Pons (tissue), 1 donor: ENCODE results near the gene TCL1B.
"Not testable (repeated sequence)": the region's sequence is repeated elsewhere in the genome, so short reads cannot be mapped to it uniquely, and the experiment has no call there.

ENCODE experiments used
- DNase-seq: peaks from one replicate; pipeline ENCODE4 v3.0.0-alpha.2; 2016; ENCODE audit warnings: low spot score

The TCL1B gene

DNA sequence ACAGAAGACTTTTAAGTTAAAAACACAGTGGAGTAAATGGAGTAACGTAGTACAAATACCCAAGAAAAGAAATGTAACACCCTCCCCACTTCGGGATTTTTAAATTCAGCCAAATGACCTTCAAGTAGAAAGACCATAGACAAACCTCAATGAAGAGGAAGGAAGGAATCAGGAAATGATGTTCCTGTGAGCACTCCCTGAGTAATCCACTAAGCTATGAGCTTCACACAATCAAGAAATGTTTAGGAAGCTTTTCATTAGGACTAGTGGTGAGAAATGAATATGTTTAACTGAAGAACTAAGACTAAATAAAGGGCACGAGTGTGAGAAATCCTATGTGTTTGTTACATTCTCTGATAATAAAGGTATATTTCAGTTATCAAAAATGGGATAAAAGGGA, 17.6 kb downstream of the TCL1B start:
- no peak for DNase-seq

DNA sequence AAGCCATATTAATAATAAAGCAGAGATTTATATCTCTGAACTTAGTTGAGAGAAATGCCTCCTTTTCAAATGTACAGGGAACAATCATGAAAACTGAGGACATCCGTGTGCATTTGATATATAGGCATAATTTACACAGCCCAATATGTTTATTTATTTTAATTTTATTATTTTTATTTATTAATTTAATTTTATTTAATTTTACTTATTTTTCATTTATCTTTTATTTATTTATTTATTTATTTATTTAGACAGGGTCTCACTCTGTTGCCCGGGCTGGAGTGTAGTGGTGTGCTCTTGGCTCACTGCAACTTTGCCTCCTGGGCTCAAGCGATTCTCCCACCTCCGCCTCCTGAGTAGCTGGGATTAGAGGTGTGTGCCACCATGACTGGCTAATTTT, 19.3 kb downstream of the TCL1B start:
- no peak for DNase-seq

DNA sequence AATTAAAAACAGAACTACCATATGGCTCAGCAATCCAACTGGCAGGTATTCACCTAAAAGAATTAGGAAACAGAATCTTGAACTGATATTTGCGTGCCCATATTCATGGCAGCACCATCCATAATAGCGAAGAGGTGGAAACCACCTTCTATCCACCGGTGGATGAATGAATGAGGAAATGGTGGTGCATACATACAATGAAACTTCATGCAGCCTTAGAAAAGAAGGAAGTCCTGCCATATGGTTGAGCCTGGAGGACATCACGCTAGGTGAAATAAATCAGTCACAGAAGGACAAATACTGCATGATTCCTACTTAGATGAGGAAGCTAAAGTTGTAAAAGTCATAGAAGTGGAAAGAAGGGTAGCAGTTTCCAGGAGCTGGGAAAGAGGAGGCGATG, 21.1 kb downstream of the TCL1B start:
- DNase-seq, result peak; percentile 1

DNA sequence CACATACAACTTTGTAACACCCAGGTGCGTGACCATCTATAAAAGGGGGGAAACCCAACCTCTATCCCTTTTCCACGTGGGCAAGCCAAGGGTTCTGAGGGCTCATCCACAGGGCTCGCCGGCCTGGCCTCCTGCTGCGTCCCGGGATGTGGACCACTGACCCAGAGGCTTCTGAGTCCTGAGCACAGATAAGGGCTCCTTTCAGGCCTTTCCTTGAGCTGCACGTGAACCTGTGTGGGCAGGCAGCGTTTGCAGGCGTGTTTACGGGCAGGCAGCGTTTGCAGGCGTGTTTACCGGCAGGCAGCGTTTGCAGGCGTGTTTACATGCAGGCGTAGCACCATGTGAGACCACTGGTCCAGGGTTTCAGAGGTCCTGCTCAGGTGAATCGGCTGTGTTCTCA, 23.9 kb downstream of the TCL1B start:
- DNase-seq, result no peak

DNA sequence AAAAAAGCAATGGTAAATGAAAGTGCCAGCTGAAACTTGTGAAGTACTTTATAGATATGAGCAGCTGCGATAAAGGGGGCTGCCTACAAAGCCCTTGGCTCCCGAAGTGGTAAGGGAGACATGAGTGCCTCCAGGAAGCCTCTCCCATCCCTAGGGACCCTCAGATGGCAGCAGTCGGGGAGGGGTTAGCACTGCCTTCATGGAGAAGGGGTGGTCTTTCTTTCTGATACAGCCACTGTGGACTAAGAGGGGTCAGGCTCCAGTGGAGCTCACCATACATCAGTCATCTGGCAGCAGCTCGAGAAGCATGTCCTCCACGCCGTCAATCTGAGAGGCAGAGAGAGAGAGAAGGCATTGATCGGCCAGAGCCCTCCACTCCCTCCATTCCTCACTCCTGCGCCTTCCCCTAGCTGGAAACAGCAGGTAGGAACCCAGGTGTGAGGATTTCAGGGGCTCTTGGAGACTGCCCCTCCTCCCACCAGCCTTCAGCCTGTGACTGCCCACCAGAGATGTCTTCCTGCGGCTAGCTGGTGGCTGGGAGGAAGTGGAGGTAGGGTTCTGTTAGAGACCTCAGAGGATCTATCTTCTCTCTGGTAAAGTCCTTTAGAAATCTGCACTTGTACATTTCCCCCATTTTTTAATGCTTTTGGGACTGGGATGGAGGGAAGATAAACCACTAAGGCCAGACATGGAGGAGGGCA, 25.4 kb downstream of the TCL1B start:
- no peak for DNase-seq

DNA sequence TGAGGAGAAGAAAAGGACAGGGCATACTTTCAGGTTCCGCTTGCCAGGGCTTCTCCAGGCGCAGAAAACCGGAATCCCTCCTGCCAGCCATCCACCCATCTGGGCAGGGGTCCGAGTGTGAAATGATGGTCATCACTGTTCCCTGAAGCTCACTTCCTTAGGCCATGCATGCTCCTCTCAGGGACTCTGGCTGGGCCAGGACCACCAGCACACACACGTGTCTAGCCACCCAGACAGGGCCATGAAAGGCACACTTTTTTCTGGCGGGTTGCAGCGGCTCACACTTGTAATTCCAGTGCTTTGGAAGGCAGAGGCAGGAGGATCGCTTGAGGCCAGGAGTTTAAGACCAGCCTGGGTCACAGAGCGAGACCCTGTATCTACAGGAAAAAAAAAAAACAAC, 26.2 kb downstream of the TCL1B start:
- DNase-seq, result no peak

- no peak for DNase-seq
Observed at GRCh38 chr14:95713596-95714371, 27.6 kb downstream of the TCL1B start, which contains the start of gene TCL1A. Gene TCL1A, minus strand, starts transcription at chr14:95714125. Its CDS starts 59 bp downstream, at chr14:95714066.

DNA sequence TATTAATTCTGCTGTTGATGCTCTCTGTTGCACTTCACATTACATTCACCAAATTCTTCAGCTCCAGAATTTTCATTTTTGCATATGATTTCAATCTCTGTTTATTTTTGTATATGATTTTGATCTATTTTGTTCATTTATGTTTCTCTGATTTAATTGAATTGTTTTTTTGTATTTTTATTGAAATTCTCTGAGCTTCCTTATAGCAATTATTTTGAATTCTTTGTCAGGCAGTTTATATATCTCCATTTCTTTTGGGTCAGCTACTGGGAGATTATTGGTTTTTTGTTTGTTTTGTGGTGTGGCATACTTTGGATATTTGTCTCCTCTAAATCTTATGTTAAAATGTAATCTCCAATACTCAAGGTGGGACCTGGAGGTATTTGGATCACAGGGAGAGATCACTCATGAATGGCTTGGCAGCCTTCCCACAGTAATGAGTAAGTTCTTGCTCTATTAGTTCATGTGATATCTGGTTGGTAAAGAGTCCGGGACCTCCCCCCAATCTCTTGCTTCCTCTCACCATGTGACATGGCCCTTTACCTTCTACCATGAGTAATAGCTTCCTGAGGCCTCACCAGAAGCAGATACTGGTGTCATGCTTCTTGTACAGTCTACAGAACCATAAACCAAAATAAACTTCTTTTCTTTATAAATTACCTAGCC, 36.4 kb downstream of the TCL1B start:
- DNase-seq, result no peak

DNA sequence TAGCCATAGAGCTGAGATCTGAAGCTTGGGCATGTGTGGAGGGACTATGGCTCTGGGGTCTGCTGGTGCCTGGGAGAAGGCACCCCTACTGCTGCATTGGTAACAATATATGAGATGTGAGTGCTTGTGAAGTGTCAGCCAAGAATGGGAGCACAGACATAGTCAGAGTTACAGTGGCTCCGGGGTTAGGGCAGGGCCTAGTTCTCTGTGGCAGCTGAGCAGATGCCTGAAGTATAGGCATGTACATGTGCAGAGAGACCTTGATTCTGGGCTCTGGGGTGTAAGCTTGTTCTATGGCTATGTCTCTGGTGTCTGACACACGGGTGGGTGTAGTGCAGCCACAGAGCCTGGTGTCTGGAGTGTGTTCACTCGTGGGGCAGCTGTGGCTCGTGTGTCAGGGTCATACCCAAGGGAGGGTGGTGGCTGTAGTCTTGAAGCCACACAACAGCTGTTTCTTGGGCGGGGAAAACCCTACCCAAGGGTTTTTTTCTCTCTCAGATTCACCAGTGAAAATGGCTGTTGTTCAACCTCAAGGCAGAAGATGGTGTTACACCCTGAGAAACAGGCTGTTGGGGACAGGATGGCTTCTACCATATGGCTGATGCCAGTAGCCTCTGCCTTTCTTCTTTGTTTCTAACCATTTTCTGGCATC, 39.6 kb downstream of the TCL1B start:
- DNase-seq, result no peak

- no peak for DNase-seq
Observed at GRCh38 chr14:95727056-95727700, 41.0 kb downstream of the TCL1B start.

DNA sequence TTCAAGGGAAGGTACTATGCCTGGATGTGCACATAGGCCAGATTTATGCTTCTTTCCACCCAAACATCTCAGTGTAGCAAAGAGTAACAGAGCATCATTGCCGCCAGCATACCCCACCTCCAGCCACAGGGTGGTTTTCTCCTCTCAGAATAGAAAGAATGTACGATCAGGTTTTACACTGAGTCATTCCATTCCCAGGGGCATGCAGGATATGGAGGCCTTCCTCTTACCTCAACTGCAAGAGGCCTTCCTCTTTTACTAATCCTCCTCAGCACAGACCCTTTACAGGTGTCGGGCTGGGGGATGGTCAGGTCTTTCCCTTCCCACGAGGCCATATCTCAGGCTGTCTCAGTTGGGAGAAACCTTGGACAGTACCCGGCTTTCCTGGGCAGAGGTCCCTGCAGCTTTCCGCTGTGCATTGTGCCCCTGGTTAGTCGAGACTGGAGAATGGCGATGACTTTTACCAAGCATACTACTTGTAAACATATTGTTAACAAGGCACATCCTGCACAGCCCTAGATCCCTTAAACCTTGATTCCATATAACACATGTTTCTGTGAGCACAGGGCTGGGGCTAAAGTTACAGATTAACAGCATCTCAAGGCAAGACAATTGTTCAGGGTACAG, 43.3 kb downstream of the TCL1B start:
- not testable (repeated sequence) for DNase-seq

- DNase-seq, result no peak
Observed at GRCh38 chr14:95730126-95730525, 43.9 kb downstream of the TCL1B start.

DNA sequence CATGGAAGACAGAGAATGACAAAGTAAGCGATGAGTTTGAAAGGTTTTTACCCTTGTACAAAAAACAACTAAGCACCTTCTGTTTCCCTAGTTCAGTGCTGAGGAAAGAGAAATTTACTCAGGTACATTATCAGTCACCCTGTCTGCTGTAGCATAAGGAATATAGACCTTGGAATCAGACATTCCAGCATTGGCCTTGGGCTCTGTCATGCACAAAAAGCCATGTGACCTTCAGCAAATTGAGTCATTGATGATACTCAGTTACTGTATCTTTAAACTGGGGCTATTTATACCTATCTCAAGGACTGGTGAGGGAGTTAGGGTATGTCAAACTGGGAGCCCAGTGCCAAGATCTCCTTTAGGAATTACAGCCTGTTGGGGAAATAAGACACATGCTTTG, 47.0 kb downstream of the TCL1B start:
- DNase-seq, result no peak

DNA sequence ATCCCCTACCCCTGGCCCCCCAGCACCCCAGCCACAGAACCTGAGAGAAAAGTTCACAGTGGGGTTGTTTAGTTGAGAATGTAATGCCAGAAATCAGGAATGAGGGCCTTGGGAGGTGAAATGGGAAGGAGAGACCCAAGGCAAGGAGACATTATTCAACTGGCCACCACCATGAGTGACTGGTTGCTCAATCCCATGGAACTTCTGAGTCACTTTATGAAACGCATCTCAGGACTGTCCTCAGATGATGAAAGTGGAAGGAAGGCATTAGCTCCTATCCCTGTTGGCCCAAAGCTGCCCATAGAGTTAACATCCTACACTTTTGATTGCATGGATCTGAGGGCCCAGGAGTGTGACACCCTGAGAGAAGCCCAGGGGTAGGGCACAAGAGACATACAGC, 53.1 kb downstream of the TCL1B start:
- DNase-seq, result no peak

DNA sequence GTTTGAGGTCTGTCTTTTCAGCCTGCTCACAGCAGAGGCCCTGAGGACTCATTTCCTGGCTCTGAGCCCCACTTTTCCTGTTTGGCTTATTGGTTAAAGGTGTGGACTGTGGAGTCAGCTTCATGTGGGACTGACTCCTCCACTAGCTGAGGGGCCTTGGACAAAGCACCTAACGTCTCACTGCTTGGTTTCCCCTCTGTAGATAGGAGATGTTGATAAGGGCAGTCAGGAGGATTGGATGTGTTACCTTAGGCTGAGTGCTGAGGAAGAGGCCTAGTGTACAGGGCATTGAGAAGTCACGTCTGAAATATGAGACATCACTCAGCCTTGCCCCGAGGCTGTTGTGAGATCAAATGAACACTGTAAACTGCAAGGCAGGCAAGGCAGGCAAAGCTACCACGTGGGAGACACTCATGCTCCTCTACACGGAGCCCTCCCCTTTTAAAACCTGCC, 54.8 kb downstream of the TCL1B start:
- no peak for DNase-seq

GRCh38 chr14:95741781-95742180, 55.6 kb downstream of the TCL1B start:
- DNase-seq, result no peak
